ENCODE data around the gene FILIP1L. TPM values are rescaled to one million over a fixed set of nuclear protein-coding genes. Genes with fewer than 3 reads are reported as not detected.

The FILIP1L gene
- total RNA-seq, 4 donors from 2014 or later = 26.7 to 46.3 (median 30.8) TPM

DNA sequence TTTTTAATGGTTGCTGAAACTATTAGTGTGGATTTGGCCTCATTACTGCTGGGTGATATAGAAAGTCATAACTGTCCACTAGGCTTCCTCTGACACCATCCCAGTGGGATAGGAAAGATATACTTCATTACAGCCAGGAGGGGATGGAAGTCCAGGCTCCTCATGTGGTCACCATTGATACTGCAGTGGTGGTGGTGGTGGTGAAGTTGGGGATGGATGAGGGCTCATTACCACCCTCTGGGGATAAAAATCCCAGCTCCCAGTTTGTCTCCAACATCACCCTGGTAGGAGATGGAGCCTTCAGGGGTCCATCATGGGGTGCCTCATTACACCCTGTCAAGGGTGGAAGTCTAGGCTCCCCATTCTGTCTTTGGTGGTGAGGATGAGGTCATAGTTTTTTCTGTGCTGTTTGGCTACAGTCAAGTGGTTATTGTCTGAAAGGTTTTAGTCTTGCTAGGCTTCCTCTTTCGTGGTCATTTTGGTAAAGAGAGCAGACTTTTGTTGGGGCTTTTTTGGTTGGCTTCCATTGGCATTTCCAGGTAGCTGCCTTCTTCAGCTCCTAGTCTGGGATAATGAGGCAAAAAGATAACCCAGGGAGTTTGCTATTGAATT, 30.1 kb upstream of the FILIP1L start:
- DNase-seq (ENCODE audit: low spot score in 2 of 2) = no peak
- H3K4me1 ChIP-seq = no peaks in the 10 kb centered on the region
- TF ChIP-seq POLR2A (IDR thresholded peaks at IDR 0.05) = no peak
- TF ChIP-seq, protein P1, sequence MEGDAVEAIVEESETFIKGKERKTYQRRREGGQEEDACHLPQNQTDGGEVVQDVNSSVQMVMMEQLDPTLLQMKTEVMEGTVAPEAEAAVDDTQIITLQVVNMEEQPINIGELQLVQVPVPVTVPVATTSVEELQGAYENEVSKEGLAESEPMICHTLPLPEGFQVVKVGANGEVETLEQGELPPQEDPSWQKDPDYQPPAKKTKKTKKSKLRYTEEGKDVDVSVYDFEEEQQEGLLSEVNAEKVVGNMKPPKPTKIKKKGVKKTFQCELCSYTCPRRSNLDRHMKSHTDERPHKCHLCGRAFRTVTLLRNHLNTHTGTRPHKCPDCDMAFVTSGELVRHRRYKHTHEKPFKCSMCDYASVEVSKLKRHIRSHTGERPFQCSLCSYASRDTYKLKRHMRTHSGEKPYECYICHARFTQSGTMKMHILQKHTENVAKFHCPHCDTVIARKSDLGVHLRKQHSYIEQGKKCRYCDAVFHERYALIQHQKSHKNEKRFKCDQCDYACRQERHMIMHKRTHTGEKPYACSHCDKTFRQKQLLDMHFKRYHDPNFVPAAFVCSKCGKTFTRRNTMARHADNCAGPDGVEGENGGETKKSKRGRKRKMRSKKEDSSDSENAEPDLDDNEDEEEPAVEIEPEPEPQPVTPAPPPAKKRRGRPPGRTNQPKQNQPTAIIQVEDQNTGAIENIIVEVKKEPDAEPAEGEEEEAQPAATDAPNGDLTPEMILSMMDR (IDR thresholded peaks at IDR 0.05) = no peak
- no peak for TF ChIP-seq EP300 (IDR thresholded peaks at IDR 0.05)
- WGBS, 2 donors = 88 to 100% methylated on average over 1 of the region's 1 CpG
- no peaks in the 10 kb centered on the region for H3K27me3 ChIP-seq
- H3K4me3 ChIP-seq = no peak overlapping the region
- no peak overlapping the region for H3K27ac ChIP-seq
- H3K36me3 ChIP-seq = peaks cover 0 to 24% (median 0%) of the 10 kb centered on the region in 3 donors
- H3K9me3 ChIP-seq = peaks cover 0 to 16% (median 0%) of the 10 kb centered on the region in 4 donors

DNA sequence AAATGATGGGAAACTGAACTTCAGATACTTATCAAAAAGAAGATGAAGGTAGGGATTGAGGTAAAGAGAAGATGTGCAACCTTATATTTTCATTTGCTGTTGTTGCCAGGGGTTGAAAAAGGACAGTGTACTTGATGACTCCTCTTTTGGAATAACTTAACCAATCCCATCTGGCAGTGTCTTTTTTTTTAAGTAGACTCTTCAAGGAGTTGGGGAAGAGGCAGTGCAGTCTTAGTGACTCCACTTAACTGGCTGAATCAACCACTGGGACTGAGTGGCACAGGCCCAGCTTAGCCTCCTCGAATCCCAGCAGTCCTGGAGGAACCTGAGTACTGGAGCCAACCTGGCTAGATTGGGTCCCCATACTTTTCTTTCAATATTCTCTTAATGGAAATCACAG, 27.3 kb upstream of the FILIP1L start:
- TF ChIP-seq, protein P1 (IDR thresholded peaks at IDR 0.05) = no peak
- TF ChIP-seq EP300 (IDR thresholded peaks at IDR 0.05) (no peak), POLR2A (IDR thresholded peaks at IDR 0.05) (no peak)
- Histone ChIP-seq H3K4me3 (no peak overlapping the region), H3K4me1 (peaks cover 0 to 11% (median 0%) of the 10 kb centered on the region in 4 donors), H3K27me3 (no peaks in the 10 kb centered on the region), H3K36me3 (peaks cover 0 to 10% (median 0%) of the 10 kb centered on the region in 3 donors), H3K9me3 (peaks cover 0 to 16% (median 0%) of the 10 kb centered on the region in 4 donors), H3K27ac (no peak overlapping the region)
- no peak for DNase-seq (ENCODE audit: low spot score in 2 of 2)
- 84 to 88% methylated on average over 1 of the region's 1 CpG for WGBS, 2 donors

DNA sequence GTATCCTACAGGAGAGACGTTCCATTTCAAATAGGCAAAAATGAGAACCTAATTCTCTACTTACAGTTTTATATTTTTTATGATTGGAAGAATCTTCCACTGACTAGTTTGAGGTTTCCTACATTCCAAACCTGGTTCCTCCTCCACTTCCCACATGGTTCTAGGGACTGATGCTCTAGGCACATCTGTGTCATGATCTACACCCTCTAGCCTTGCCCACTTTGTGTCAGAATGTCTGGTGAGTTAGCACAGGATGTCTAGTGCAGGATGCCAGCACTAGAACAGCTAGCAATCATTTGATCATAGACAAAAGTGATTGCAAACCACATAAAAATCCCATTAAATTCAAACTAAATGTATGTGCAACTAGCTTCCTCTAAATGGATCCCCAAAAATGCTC, 26.7 kb upstream of the FILIP1L start:
- no peak overlapping the region for H3K4me3 ChIP-seq
- no peaks in the 10 kb centered on the region for H3K27me3 ChIP-seq
- peaks cover 0 to 16% (median 0%) of the 10 kb centered on the region in 4 donors for H3K9me3 ChIP-seq
- TF ChIP-seq POLR2A (IDR thresholded peaks at IDR 0.05) (no peak), EP300 (IDR thresholded peaks at IDR 0.05) (no peak)
- TF ChIP-seq, protein P1 (IDR thresholded peaks at IDR 0.05) = no peak
- 95 to 97% methylated on average over 1 of the region's 1 CpG for WGBS, 2 donors
- peaks cover 0 to 10% (median 0%) of the 10 kb centered on the region in 3 donors for H3K36me3 ChIP-seq
- no peak for DNase-seq (ENCODE audit: low spot score in 2 of 2)
- H3K27ac ChIP-seq = no peak overlapping the region
- H3K4me1 ChIP-seq = peaks cover 0 to 17% (median 2%) of the 10 kb centered on the region in 4 donors

DNA sequence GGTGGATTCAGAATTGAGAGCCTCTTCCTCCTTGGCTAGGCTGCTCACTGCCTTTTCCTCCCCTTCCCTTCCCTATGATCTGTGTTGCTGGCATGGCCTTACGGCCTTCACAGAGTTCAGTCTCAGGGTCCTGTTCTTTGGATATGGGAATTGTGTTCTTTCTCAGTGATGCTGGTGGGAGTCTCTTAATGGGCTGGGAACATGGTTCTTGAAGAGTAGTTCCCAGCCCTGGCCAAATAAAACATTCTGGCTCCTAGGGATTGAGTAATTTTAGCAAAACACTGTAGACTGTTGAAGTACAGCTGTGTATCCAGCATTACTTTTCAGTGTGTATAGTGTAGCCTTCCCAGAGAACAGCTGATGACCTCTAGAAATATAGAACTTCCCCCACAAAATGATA, 22.6 kb upstream of the FILIP1L start:
- Histone ChIP-seq H3K4me1 (peaks cover 0 to 18% (median 4%) of the 10 kb centered on the region in 4 donors), H3K27ac (peak overlapping the region in 2 of 4 donors; percentile 58 to 79), H3K27me3 (no peaks in the 10 kb centered on the region), H3K9me3 (peaks cover 0 to 2% (median 0%) of the 10 kb centered on the region in 4 donors), H3K36me3 (no peaks in the 10 kb centered on the region), H3K4me3 (no peak overlapping the region)
- peak in 1 of 2 donors; percentile 24 for DNase-seq (ENCODE audit: low spot score in 2 of 2)
- WGBS, 2 donors = 42 to 48% methylated on average over 1 of the region's 1 CpG
- peak in 1 of 2 donors; percentile 62 for TF ChIP-seq EP300 (IDR thresholded peaks at IDR 0.05)
- no peak for TF ChIP-seq POLR2A (IDR thresholded peaks at IDR 0.05)

DNA sequence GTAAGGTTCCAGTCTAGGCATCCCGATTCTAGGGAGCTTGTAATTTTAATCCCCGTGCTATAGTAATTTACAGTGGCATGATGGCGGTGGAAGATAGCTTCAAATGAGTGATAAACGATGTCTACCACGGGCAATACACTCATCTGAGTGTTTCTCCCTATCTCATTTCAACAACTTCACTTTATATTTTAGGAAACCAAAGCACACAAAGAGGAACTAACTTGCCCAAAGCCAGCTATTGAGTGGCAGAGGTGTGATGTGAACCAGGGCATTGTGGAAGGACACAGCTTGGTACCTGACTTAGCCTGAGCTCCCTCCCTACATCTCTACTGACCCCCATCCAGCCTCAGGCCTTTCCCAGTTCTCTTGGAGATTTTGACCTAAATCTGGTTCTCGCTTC, 16.9 kb upstream of the FILIP1L start:
- H3K27ac ChIP-seq = no peak overlapping the region
- no peak overlapping the region for H3K4me3 ChIP-seq
- H3K9me3 ChIP-seq = no peaks in the 10 kb centered on the region
- H3K36me3 ChIP-seq = no peaks in the 10 kb centered on the region
- peaks cover 0 to 6% (median 2%) of the 10 kb centered on the region in 4 donors for H3K4me1 ChIP-seq
- no peaks in the 10 kb centered on the region for H3K27me3 ChIP-seq
- no peak for DNase-seq (ENCODE audit: low spot score in 2 of 2)
- WGBS, 2 donors = 90 to 91% methylated on average over 6 of the region's 6 CpGs
- TF ChIP-seq, protein P1 (IDR thresholded peaks at IDR 0.05) = no peak
- TF ChIP-seq POLR2A (IDR thresholded peaks at IDR 0.05) (no peak), EP300 (IDR thresholded peaks at IDR 0.05) (no peak)
